ENCODE data around the gene SPINT3. TPM values are rescaled to one million over a fixed set of nuclear protein-coding genes. Genes with fewer than 3 reads are reported as not detected.

Gene SPINT3
- total and polyA plus RNA-seq, 10 of the 15 experiments (the other 5 are each of a cell fraction or from before 2014, with no cell fraction given) = not detected

DNA sequence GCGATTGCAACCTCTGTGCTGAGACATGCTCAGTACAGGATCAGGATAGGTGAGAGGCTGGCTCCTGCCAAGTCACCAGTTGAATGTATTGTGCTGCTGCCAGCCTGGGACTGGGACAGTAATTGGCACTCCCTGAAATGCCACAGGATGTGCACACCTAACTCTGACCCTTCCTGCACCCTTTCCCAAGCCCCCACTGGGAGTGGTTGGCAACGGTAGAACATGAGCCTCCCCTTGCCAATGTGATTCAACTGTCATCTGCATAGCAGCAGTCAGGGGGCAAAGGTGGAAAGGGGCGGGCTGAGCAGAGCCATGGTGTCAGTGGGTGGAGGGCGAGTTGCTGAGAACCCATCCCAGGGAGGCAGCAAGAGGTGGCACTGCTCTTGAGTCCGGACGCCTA lies 15.4 kb downstream of the SPINT3 start:
- no peak for FAIRE-seq
- RAD21 ChIA-PET (ENCODE audit: unreplicated experiment) = no interaction called here
- 33% methylated on average over 6 of the region's 6 CpGs for WGBS (ENCODE audit: insufficient coverage, insufficient replicate concordance, low lambda C conversion rate, missing lambda C conversion rate)

More for the DNA sequence above, 15.4 kb downstream of the SPINT3 start:
- Histone ChIP-seq H3K27ac (ENCODE audit: control insufficient read depth, insufficient read depth) (no peak overlapping the region), H3K36me3 (ENCODE audit: control insufficient read depth in 2 of 2, insufficient read depth in 2 of 2, low read length in 1 of 2) (no peaks in the 10 kb centered on the region), H3K4me1 (ENCODE audit: control insufficient read depth, insufficient read depth, low read length) (no peaks in the 10 kb centered on the region), H3K27me3 (replicated peaks in 1 of 2; ENCODE audit: control insufficient read depth in 2 of 2, insufficient read depth in 2 of 2, low read length in 1 of 2) (peaks cover 0 to 4% of the 10 kb centered on the region in 2 experiments; a peak in 1 of 4 replicates), H3K9ac (ENCODE audit: control insufficient read depth, insufficient read depth, low read length) (no peak overlapping the region), H3K4me3 (no peak overlapping the region), H4K20me1 (ENCODE audit: control insufficient read depth, insufficient read depth) (no peaks in the 10 kb centered on the region), H3K79me2 (ENCODE audit: control insufficient read depth, insufficient read depth, low read length) (no peaks in the 10 kb centered on the region), H3K4me2 (ENCODE audit: control insufficient read depth, insufficient read depth) (no peak overlapping the region), H3K9me3 (replicated peaks; ENCODE audit: control insufficient read depth, insufficient read depth, low read length) (no peaks in the 10 kb centered on the region), H2AFZ (ENCODE audit: control insufficient read depth, low read depth, low read length) (no peak overlapping the region)
- intact Hi-C loops (cut with micrococcal nuclease; ENCODE audit: unreplicated experiment) = no loop called here
- ChIA-PET SMC1A (ENCODE audit: uncharacterized antibody, unreplicated experiment) (no interaction called here), POLR2A (no interaction called here), CTCF (no interaction called here)
- no TSS peak for BruUV-seq (replicated peaks)
- DNase-seq (ENCODE audit: low read depth, low spot score) (no peak), ATAC-seq (no peak)
- in situ Hi-C loops (cut with MboI) = no loop called here
- TF ChIP-seq SIX5 (IDR thresholded peaks at IDR 0.05; ENCODE audit: low read depth, low read length, severe bottlenecking) (no peak), SUPT20H (IDR thresholded peaks at IDR 0.05; ENCODE audit: borderline replicate concordance, control insufficient read depth, low read depth, low read length) (no peak), JUND (IDR thresholded peaks at IDR 0.05; ENCODE audit: low read depth, low read length) (no peak), PML (IDR thresholded peaks at IDR 0.05; ENCODE audit: low read length) (no peak), MYC (IDR thresholded peaks at IDR 0.05; ENCODE audit: insufficient read depth, insufficient read length, insufficient replicate concordance, low read length, severe bottlenecking) (no peak), BRCA1 (IDR thresholded peaks at IDR 0.05; ENCODE audit: low read depth, low read length) (no peak), NFXL1 (IDR thresholded peaks at IDR 0.05; ENCODE audit: borderline replicate concordance) (no peak), ZZZ3 (IDR thresholded peaks at IDR 0.05; ENCODE audit: control insufficient read depth, insufficient read length, low read depth) (no peak), POLR2A (IDR thresholded peaks at IDR 0.05; ENCODE audit: low read depth, low read length) (no peak), CHD2 (IDR thresholded peaks at IDR 0.05; ENCODE audit: borderline replicate concordance, low read depth, low read length) (no peak)
- TF ChIP-seq, protein P1, sequence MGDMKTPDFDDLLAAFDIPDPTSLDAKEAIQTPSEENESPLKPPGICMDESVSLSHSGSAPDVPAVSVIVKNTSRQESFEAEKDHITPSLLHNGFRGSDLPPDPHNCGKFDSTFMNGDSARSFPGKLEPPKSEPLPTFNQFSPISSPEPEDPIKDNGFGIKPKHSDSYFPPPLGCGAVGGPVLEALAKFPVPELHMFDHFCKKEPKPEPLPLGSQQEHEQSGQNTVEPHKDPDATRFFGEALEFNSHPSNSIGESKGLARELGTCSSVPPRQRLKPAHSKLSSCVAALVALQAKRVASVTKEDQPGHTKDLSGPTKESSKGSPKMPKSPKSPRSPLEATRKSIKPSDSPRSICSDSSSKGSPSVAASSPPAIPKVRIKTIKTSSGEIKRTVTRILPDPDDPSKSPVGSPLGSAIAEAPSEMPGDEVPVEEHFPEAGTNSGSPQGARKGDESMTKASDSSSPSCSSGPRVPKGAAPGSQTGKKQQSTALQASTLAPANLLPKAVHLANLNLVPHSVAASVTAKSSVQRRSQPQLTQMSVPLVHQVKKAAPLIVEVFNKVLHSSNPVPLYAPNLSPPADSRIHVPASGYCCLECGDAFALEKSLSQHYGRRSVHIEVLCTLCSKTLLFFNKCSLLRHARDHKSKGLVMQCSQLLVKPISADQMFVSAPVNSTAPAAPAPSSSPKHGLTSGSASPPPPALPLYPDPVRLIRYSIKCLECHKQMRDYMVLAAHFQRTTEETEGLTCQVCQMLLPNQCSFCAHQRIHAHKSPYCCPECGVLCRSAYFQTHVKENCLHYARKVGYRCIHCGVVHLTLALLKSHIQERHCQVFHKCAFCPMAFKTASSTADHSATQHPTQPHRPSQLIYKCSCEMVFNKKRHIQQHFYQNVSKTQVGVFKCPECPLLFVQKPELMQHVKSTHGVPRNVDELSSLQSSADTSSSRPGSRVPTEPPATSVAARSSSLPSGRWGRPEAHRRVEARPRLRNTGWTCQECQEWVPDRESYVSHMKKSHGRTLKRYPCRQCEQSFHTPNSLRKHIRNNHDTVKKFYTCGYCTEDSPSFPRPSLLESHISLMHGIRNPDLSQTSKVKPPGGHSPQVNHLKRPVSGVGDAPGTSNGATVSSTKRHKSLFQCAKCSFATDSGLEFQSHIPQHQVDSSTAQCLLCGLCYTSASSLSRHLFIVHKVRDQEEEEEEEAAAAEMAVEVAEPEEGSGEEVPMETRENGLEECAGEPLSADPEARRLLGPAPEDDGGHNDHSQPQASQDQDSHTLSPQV (IDR thresholded peaks at IDR 0.05) = no peak
- TF ChIP-seq, protein P2, sequence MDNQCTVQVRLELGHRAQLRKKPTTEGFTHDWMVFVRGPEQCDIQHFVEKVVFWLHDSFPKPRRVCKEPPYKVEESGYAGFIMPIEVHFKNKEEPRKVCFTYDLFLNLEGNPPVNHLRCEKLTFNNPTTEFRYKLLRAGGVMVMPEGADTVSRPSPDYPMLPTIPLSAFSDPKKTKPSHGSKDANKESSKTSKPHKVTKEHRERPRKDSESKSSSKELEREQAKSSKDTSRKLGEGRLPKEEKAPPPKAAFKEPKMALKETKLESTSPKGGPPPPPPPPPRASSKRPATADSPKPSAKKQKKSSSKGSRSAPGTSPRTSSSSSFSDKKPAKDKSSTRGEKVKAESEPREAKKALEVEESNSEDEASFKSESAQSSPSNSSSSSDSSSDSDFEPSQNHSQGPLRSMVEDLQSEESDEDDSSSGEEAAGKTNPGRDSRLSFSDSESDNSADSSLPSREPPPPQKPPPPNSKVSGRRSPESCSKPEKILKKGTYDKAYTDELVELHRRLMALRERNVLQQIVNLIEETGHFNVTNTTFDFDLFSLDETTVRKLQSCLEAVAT (IDR thresholded peaks at IDR 0.05) = no peak

Data from GM12878 (cell line).